ENCODE results near the gene CDH16.
"Not testable (repeated sequence)": the region's sequence is repeated elsewhere in the genome, so short reads cannot be mapped to it uniquely, and the experiment has no call there.

Gene CDH16

GRCh38 chr16:66898933-66899309 is 19.8 kb downstream of the CDH16 start:
- no peak for DNase-seq (ENCODE audit: low read depth in 2 of 2, low spot score in 1 of 2)

GRCh38 chr16:66898207-66898606 is 20.5 kb downstream of the CDH16 start:
- DNase-seq (ENCODE audit: low read depth in 2 of 2, low spot score in 1 of 2), result no peak

- not testable (repeated sequence) for DNase-seq (ENCODE audit: low read depth in 2 of 2, low spot score in 1 of 2)
Measured at GRCh38 chr16:66896682-66897081, 22.0 kb downstream of the CDH16 start.

GRCh38 chr16:66895999-66896398 is 22.7 kb downstream of the CDH16 start:
- DNase-seq (ENCODE audit: low read depth in 2 of 2, low spot score in 1 of 2), result no peak

- no peak for DNase-seq (ENCODE audit: low read depth in 2 of 2, low spot score in 1 of 2)
Measured at GRCh38 chr16:66895689-66895979, 23.1 kb downstream of the CDH16 start.

GRCh38 chr16:66894948-66895688 is 23.6 kb downstream of the CDH16 start:
- no peak for DNase-seq (ENCODE audit: low read depth in 2 of 2, low spot score in 1 of 2)

GRCh38 chr16:66894055-66894454 is 24.6 kb downstream of the CDH16 start:
- DNase-seq (ENCODE audit: low read depth in 2 of 2, low spot score in 1 of 2), result no peak

- no peak for DNase-seq (ENCODE audit: low read depth in 2 of 2, low spot score in 1 of 2)
Measured at GRCh38 chr16:66891797-66892196, 26.9 kb downstream of the CDH16 start.

GRCh38 chr16:66891360-66891759 is 27.3 kb downstream of the CDH16 start:
- DNase-seq (ENCODE audit: low read depth in 2 of 2, low spot score in 1 of 2), result no peak

- no peak for DNase-seq (ENCODE audit: low read depth in 2 of 2, low spot score in 1 of 2)
Measured at GRCh38 chr16:66890799-66891198, 27.9 kb downstream of the CDH16 start.

- no peak for DNase-seq (ENCODE audit: low read depth in 2 of 2, low spot score in 1 of 2)
Measured at GRCh38 chr16:66889622-66890021, 29.1 kb downstream of the CDH16 start.

- no peak for DNase-seq (ENCODE audit: low read depth in 2 of 2, low spot score in 1 of 2)
Measured at GRCh38 chr16:66888647-66889615, 29.8 kb downstream of the CDH16 start.

GRCh38 chr16:66886914-66887313 is 31.8 kb downstream of the CDH16 start:
- DNase-seq (ENCODE audit: low read depth in 2 of 2, low spot score in 1 of 2), result no peak

GRCh38 chr16:66886321-66886720 is 32.4 kb downstream of the CDH16 start:
- no peak for DNase-seq (ENCODE audit: low read depth in 2 of 2, low spot score in 1 of 2)

GRCh38 chr16:66885491-66885890 is 33.2 kb downstream of the CDH16 start:
- DNase-seq (ENCODE audit: low read depth in 2 of 2, low spot score in 1 of 2), result no peak

- DNase-seq (ENCODE audit: low read depth in 2 of 2, low spot score in 1 of 2), result no peak
Measured at GRCh38 chr16:66882702-66883101, 36.0 kb downstream of the CDH16 start.

GRCh38 chr16:66881964-66882508 is 36.6 kb downstream of the CDH16 start:
- no peak for DNase-seq (ENCODE audit: low read depth in 2 of 2, low spot score in 1 of 2)

GRCh38 chr16:66881560-66881959 is 37.1 kb downstream of the CDH16 start:
- DNase-seq (ENCODE audit: low read depth in 2 of 2, low spot score in 1 of 2), result no peak

GRCh38 chr16:66881014-66881417 is 37.7 kb downstream of the CDH16 start:
- DNase-seq (ENCODE audit: low read depth in 2 of 2, low spot score in 1 of 2), result no peak

GRCh38 chr16:66880288-66881013 is 38.2 kb downstream of the CDH16 start, which contains the start of gene PDP2:
Gene PDP2, plus strand, starts transcription at chr16:66880515. Its CDS starts 3,770 bp downstream, at chr16:66884285.
- DNase-seq (ENCODE audit: low read depth in 2 of 2, low spot score in 1 of 2), result peak; percentile 67 to 80

GRCh38 chr16:66878067-66878466 is 40.6 kb downstream of the CDH16 start:
- no peak for DNase-seq (ENCODE audit: low read depth in 2 of 2, low spot score in 1 of 2)

Data from stimulated activated CD8-positive, alpha-beta memory T cell treated with anti-CD3 and anti-CD28 coated beads, Interleukin-4, amount 100 ng/mL, for 1 hour (primary cell).